Measurements from ENCODE around the gene SIDT2.

The SIDT2 gene

DNA sequence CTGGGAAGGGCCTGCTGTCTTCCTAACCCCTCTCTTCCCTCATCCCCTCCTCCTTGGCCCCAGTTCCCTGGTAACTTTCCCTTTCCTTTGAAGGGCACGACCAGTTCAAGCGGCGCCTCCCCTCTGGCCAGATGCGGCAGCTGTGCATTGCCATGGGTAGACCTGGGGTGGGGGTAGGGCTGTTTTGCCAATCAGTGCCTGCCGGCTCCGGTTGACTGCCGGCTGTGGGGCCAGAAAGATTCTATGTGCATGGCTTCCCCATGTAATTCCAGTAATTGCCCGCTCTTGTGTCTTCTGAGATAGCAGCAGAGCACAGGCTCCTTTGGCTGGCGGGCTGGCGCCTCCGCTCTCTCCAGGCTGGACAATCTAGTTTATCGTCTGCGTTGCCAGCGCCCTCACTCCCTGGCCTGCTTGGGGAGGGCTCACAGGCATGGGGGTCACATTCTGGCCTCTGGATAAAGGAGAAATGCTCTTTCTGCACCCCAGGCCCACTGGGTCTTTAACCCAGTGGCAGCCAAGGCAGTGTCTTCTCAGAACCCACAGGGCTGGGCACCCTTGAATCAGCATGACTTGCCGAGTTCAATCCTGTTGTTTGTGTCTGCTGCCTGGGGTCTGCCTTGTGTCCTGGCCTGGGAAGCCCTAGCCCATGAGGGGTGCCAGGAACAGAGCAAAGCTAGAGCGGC, 9.4 kb downstream of the SIDT2 start:
- DNase-seq (ENCODE audit: extremely low read depth in 1 of 2, low read depth in 1 of 2) = no peak

- no peak for DNase-seq (ENCODE audit: extremely low read depth in 1 of 2, low read depth in 1 of 2)
Observed at GRCh38 chr11:117188620-117189081, 10.1 kb downstream of the SIDT2 start.

GRCh38 chr11:117189191-117189940, 10.8 kb downstream of the SIDT2 start:
- no peak for DNase-seq (ENCODE audit: extremely low read depth in 1 of 2, low read depth in 1 of 2)

DNA sequence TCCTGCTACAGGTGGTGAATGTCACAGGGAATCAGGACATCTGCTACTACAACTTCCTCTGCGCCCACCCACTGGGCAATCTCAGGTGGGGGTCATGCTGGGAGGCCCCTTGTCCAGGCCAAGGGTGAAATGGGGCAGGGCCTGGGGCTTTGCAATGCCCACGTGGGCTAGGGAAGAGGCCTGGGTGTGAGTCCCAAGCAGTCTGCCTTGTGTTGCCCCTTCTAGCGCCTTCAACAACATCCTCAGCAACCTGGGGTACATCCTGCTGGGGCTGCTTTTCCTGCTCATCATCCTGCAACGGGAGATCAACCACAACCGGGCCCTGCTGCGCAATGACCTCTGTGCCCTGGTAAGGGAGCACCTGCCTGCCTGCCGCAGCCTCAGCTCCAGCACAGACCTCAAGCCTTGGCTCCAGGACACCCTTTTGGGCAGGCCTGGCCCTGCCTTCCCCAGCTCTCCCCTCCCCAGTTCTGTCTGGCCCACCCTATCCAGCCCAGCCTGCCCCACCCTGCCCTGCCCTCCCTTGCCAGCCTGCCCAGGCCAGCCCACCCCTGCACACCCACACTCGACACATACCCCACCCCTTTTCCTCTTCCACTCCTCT, 11.5 kb downstream of the SIDT2 start:
- DNase-seq (ENCODE audit: extremely low read depth in 1 of 2, low read depth in 1 of 2) = no peak

DNA sequence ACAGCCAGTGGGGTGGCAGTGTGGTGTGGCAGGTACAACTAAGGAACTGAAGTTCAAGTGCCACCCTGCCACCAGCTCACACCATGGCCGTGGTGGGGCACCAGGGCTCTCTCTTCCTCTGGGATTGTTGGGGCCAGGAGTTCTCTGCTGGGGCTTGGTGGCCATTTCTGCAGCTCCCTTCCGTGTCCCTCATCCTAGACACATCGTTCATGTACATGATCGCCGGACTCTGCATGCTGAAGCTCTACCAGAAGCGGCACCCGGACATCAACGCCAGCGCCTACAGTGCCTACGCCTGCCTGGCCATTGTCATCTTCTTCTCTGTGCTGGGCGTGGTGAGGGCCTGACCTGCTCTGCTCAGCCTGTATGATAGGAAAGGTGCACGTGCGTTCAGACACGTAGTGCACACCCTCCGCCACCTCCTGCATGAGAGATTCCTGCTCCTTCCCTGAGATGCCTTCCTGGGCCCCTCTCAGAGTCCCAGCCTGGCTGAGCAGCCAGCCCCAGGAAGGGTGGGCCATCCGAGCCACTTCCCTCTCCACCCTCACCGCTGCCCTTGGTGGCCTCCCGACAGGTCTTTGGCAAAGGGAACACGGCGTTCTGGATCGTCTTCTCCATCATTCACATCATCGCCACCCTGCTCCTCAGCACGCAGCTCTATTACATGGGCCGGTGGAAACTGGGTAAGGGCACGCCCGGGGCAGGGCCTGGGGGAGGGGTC, 13.3 kb downstream of the SIDT2 start:
- no peak for DNase-seq (ENCODE audit: extremely low read depth in 1 of 2, low read depth in 1 of 2)

- DNase-seq (ENCODE audit: extremely low read depth in 1 of 2, low read depth in 1 of 2) = no peak
Observed at GRCh38 chr11:117192401-117192875, 13.9 kb downstream of the SIDT2 start.

DNA sequence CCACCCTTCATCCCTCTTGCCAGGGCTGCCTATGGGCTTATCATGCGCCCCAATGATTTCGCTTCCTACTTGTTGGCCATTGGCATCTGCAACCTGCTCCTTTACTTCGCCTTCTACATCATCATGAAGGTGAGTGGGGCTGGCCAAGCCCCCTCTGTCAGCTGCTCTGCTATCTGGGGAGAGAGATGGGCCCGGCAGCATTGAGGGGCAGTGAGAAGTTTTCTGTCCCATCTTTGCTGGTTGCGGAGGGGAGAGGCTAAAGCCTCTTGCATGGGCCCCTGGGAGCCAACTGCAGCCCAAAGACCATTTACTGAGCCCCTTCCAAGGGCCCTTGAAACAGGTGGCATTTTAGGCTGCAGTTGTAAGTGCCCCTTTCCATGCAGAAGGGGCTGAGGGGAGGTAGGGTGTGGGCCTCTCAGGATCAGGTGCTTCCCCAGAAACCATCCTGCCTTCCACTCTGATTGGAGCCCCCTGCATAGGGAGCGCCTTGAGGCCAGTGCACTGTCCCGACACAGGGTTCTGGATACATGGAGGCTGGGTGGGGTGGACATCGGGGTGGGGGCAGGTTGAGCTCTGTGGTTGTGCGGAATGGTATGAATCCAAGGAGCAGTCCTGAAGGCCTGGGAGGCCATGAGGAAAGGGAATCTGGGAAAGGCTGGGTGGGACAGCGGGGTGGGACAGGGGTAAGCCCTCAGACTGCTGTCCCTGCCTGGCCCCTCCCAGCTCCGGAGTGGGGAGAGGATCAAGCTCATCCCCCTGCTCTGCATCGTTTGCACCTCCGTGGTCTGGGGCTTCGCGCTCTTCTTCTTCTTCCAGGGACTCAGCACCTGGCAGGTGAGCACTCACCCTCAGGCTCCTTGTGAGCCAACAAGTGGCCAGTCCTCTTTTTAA, 14.8 kb downstream of the SIDT2 start:
- no peak for DNase-seq (ENCODE audit: extremely low read depth in 1 of 2, low read depth in 1 of 2)

DNA sequence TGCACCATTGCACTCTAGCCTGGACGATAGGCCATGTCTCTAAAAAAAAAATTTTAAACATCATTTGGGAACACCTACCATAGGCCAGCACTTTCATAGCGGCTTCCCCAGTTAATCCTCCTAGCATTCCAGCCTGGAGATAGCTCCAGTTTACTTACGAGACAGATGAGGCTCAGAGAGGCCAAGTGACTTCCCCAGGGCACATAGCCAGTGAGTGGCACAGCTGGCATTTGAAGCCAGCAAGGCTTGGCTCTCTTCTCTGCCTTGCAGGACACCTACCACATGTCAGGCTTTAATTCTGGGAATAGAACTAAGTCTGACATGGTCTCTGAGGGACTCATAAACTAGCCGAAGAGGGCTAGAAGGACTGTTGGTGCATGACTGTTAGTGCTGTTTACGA, 15.7 kb downstream of the SIDT2 start:
- no peak for DNase-seq (ENCODE audit: extremely low read depth in 1 of 2, low read depth in 1 of 2)

GRCh38 chr11:117195258-117195657, 16.7 kb downstream of the SIDT2 start:
- DNase-seq (ENCODE audit: extremely low read depth in 1 of 2, low read depth in 1 of 2) = no peak

GRCh38 chr11:117195761-117196160, 17.2 kb downstream of the SIDT2 start:
- no peak for DNase-seq (ENCODE audit: extremely low read depth in 1 of 2, low read depth in 1 of 2)

DNA sequence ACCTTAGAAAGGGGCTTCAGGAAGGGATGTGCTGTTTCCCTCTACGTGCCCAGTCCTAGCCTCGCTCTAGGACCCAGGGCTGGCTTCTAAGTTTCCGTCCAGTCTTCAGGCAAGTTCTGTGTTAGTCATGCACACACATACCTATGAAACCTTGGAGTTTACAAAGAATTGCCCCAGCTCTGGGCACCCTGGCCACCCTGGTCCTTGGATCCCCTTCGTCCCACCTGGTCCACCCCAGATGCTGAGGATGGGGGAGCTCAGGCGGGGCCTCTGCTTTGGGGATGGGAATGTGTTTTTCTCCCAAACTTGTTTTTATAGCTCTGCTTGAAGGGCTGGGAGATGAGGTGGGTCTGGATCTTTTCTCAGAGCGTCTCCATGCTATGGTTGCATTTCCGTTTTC, 18.5 kb downstream of the SIDT2 start:
- DNase-seq (ENCODE audit: extremely low read depth in 1 of 2, low read depth in 1 of 2) = no peak

GRCh38 chr11:117197516-117198456, 19.2 kb downstream of the SIDT2 start:
- no peak for DNase-seq (ENCODE audit: extremely low read depth in 1 of 2, low read depth in 1 of 2)

- DNase-seq (ENCODE audit: extremely low read depth in 1 of 2, low read depth in 1 of 2) = no peak
Observed at GRCh38 chr11:117198613-117199012, 20.1 kb downstream of the SIDT2 start.

DNA sequence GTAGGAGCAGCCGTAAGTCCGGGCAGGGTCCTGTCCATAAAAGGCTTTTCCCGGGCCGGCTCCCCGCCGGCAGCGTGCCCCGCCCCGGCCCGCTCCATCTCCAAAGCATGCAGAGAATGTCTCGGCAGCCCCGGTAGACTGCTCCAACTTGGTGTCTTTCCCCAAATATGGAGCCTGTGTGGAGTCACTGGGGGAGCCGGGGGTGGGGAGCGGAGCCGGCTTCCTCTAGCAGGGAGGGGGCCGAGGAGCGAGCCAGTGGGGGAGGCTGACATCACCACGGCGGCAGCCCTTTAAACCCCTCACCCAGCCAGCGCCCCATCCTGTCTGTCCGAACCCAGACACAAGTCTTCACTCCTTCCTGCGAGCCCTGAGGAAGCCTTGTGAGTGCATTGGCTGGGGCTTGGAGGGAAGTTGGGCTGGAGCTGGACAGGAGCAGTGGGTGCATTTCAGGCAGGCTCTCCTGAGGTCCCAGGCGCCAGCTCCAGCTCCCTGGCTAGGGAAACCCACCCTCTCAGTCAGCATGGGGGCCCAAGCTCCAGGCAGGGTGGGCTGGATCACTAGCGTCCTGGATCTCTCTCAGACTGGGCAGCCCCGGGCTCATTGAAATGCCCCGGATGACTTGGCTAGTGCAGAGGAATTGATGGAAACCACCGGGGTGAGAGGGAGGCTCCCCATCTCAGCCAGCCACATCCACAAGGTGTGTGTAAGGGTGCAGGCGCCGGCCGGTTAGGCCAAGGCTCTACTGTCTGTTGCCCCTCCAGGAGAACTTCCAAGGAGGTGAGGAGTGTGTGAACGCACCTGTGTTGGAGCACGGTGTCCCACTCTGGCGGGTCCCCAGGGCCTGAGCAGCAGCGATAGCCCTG, 20.7 kb downstream of the SIDT2 start, which contains the start of gene TAGLN:
TSS of gene TAGLN (plus strand) at position 318 of the 863 bp plus-strand sequence. CDS start 3,644 bp downstream, outside the sequence.
- no peak for DNase-seq (ENCODE audit: extremely low read depth in 1 of 2, low read depth in 1 of 2)

DNA sequence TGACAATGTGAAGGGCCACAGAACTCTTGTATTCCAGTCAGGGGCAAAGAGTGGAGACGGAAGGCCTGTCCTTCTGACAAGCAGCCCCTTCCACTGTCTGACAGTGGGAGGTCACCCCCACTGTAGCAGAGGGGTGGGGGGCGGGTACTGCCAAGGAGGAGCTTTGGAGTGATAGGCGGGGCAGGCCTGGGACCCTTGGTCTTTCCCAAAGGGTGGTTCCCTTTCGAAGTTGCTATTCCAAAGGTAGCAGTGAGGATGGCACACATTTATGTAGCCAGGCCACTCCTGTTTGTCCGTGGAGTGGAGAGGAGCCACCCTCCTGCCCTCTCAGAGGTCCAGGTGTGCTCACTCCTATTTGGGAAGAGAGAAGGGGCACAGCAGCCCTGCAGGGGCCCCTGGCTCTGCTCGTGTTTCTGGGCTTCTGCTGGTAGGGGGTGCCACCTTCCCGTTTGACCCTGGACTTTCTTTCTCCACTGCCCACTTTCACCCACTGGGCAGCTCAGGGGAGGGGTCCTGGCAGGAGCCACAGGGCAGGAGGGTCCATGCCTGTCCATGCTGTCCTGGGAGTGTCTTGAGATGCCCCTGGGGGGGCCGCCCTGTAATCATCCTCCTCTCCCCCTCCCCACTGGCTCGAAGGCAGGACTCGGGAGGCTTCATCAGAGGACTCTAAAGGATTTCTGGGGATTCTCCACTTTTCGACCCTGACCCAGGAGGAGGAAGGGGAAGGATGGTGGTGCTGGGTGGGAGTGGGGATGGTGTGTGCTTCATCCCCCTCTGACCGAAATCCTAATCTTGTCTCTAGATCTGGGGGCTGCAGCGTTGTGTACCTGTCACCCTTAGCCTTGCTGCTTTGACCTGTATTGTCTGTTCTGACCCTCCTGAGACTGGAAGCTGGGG, 21.6 kb downstream of the SIDT2 start:
- DNase-seq (ENCODE audit: extremely low read depth in 1 of 2, low read depth in 1 of 2) = no peak

- no peak for DNase-seq (ENCODE audit: extremely low read depth in 1 of 2, low read depth in 1 of 2)
Observed at GRCh38 chr11:117200813-117201657, 22.5 kb downstream of the SIDT2 start.

Data from activated CD8-positive, alpha-beta memory T cell treated with anti-CD3 and anti-CD28 coated beads for 1 hour (primary cell).